HG03575 (cell line): ENCODE data around the gene POLE4.

Source experiments
- ATAC-seq: cut with Tn5 transposase; IDR thresholded peaks from one replicate; pipeline ENCODE4 v1.9.1; 2021; ENCODE audit not compliant: unreplicated experiment, insufficient number of reproducible peaks, low FRiP score; ENCODE audit errors: extremely low read depth

Gene POLE4

DNA sequence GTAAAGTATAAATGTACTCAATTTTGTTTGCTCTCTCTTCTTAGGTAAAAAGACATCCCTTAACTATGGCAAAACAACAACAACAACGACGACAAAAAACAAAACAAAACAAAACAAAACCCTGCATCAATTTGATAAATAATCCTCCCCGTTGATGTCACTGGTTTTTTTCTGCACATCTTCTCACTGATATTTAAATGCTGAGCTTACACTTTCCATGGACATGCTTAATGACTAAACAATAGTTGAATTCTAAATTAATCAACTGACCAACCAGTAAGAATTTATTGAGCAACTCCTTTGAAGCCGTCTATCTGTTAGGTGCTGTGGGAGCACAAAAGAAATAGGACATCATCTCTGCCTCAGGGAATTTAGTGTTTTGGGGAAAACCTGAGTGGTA lies 20.2 kb upstream of the POLE4 start:
- ATAC-seq: no peak

DNA sequence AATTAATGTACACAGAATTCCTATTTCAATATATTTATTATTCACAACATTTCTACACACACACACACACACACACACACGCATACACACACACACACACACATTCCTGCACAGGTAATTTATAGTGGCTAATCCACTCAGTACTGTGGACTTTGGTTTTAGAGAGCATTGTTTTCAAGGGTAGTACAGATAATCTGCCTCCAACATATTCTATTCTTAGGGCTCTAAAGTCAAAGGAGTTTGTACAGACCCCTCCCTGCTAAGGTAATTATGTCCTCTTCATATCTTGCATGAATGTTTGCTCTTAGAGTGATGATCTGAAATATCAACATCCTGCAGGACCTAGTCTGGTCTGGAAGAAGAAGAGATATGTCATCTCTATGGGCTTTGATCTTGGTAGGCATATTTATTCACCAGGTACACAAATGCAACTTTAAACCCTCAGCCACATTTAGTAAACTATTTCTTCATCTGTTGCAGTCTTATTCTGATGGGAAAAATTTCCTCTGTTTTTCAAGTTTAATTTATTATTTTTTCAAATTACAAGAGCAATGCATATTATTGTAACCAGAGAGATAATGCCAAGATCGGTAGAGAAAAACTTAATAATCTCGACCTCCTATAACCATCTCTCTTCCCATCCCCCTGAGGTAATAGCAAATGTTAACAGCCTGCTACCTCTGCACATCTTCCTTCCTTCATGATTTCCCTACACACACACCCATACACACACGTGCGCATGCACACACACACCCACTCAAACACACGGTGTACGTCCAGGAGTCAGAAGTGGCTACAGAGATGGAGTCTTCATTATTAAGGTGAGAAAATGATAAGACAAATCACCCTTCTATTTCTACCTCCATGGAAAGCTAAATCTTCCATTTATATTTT lies 18.3 kb upstream of the POLE4 start:
- no peak for ATAC-seq

DNA sequence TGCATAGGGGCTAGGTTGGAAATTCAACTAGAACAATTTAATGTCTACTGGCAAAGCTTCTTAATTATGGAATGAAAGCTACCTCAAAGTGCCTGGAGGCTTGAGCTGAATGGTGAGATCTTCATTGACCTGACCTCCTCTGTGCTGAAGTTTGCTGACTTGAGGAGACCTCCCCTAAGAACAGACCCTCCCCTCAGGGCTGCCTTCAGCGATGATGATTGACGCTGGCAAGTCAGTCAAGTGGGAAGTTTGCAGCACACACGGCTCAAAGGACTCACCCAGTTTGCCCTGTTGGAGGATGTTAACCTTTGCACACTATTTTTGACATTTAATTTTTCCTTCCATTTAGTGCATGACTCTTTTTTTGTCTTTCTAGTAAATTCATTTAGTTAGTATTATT lies 17.2 kb upstream of the POLE4 start:
- ATAC-seq: no peak

DNA sequence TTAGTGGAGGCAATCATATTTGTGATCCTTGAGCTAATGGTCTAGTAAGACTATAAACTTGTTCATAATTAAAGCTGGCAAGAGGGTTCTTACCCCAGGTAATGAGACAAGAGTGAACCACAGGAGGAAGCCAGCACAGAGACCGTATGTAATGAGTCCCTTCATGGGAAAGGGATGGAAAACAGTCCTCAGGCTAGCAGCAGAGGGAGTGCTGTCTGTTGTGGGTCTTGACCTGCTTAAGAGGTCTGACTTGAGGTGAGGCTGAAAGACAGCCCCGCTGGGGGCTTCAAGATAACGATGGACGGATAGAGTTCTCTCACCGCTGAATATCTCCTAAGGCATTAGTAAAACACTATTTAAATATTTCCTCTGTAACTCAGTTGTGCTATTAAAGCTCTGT lies 16.2 kb upstream of the POLE4 start:
- ATAC-seq: no peak

DNA sequence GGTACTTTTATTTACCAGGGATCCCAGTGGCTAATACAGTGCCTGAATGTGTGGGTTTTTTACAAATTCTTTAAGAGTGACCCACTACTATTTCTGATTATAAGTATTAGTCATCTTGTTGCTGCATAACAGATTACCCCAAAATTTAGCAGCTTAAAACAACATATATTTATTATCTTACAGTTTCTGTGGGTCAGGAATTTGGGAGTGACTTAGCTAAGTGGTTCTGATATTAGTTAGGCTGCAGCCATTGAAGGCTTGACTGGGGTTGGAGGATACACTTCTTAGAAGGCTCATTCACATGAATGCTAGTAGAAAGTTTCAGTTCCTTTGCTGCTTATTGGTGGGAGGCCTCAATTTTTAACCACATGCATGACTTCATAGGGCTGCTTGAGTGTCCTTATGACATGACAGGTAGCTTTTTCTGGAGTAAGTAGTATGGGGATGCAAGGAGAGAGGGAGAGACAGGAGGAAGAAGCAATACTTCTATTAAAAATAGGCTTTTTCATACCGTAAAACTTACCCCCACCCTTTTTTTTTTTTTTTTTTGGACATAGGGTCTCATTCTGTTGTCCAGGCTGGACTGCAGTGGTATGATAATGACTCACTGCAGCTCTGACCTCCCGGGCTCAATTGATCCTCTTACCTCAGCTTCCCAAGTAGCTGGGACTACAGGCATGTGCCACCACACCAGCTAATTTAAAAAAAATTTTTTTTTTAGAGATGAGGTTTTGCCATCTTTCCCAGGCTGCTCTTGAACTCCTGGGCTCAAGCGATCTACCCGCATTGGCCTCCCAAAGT lies 13.3 kb upstream of the POLE4 start:
- ATAC-seq: peak; percentile 95

DNA sequence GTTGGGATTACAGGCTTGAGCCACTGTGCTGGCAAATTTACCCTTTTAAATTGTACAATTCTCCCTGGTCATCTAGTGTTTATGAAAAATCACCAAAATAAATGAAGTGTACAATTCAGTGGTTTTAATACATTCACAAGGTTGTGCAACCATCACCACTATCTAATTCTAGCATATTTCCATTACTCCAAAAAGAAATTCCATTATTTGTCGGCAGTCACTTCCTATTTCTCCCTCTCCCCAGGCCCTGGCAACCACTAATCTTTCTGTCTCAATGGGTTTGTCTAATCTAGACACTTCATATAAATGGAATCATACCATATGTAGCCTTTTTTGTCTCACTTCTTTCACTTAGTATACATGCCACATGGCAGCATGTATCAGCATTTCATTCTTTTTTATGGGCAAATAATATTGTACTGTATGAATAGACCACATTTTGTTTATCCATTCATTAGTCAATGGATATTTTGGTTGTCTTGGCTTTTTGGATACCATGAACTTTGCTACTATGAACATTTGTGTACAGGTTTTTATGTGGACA lies 12.6 kb upstream of the POLE4 start:
- ATAC-seq: no peak

DNA sequence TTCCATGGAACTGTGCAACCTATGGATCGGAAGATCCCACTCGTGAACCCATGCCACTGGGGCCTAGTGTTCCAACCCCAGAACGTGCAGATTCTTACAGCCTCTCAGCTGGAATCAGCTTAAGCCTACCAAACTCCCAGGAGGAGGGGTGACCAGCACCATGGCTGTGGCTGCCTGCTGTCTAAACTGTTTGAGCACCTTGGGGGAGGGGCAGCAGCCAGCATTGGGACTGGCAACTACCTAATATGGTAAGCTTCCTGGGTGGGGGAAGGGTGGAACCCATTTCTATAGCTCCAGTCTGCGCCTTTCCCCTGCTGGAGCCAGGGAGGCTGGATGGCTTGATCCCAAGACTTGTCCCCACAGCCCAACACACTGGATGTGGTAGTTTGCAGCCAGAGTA lies 10.7 kb upstream of the POLE4 start:
- no peak for ATAC-seq

DNA sequence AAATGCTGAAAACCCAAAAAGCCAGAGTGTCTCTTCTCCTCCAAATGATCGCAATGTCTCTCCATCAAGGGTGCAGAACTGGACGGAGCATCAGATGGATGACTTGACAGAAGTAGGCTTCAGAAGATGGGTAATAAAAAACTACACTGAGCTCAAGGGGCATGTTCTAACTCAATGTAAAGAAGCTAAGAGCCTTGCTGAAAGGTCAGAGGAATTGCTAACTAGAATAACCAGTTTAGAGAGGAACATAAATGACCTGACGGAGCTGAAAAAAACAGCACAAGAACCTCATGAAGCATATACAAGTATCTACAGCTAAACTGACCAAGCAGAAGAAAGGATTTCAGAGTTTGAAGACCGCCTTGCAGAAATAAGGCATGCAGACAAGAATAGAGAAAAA lies 9.7 kb upstream of the POLE4 start:
- ATAC-seq: no peak

DNA sequence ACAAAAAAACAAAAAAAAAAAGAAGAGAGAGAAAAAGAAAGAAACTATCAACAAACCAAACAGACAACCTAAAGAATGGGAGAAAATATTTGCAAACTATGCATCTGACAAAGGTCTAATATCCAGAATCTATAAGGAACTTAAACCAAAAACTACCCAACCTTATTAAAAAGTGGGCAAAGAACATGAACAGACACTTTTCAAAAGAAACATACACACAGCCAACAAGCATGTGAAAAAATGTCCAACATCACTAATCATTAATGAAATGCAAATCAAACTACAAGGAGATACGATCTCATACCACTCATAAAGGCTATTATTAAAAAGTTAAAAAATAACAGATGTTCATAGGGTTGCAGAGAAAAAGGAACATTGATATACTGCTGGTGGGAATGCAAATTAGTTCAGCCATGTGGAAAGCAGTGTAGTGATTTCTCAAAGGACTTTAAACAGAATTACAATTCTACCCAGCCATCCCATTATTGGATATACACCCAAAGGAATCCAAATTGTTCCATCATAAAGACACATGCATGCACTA lies 7.2 kb upstream of the POLE4 start:
- ATAC-seq: no peak

DNA sequence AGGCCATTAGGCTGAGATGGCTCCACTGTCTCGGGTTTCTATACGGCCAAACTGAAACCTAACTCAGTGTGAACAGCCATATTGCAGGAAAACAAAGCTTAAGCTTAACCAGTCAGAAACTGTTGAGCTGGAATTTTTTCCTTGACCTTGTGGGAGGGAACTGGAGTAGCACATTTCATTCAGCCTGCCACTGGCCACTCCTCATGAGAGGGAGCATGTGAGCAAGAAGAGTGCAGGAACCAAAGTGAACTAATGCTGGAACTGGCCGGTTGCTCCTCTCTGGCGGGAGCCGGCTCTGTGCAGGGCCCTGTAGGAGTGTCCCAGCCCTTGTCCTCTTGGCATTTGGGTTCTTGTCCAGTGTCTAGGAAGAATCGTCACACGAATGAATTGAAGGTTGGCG lies 5.9 kb upstream of the POLE4 start:
- no peak for ATAC-seq

DNA sequence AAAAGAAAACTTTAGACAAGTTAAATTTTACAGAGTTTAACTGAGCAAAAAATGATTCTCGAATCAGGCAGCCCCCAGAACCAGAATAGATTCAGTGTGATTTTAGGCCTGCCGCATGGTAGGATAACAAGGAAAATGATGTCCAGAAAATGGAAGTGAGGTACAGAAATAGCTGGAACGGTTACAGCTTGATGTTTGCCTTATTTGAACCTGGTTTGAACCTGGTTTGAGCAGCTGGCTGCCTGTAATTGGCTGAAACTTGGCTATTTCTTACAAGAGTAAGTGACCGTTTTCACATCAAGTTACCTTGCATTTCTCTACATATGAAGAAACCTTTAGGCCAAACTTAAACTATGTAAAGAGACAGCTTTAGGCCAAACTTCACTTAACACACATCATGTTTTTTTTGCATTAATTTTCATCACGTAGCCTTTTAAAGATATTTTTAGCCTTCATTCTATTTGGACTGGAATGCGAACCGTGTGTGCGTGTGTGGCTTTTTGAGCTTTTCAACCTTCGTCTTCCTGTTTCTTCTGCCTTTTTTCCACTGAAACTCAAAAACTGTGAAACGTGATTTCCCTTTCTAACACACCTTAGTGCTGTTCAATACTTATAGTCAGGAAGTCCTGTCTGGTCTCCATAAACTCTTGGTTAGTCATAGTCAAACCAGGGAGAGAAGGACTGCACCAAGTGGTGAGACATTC lies 4.5 kb upstream of the POLE4 start:
- ATAC-seq: no peak

DNA sequence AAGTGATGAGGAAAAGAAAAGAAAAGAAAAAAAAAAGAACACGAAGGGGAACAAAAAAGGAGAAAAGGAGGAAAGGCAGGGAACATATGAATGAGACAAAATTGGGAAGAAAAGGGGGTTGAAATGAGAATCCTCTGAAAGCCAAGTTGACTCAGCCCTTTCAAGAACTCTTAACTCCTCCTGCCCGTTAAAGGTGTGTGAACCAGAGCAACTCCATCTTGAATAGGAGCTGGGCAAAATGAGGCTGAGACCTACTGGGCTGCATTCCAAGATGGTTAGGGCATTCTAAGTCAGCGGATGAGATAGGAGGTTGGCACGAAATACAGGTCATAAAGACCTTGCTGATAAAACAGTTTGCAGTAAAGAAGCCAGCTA lies 4.0 kb upstream of the POLE4 start:
- ATAC-seq: no peak

DNA sequence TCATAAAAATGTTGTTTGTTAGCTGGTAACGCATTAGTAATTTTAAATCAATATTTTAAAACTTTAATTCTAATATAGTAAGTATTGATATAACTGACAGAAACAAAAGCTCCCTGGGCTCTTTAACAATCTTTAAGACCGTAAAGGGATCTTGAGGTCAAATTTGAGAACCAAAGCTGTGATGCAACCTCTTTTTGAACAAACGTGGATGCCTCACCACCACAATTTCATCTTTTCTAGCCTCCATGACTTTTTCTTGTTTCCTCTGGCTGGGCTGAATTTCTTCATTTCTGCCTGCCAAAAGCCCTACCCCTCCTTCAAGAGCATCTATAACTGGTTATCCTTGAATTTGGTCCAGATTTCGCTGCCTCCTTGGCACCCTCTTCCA lies 563 bp upstream of the POLE4 start:
- no peak for ATAC-seq

DNA sequence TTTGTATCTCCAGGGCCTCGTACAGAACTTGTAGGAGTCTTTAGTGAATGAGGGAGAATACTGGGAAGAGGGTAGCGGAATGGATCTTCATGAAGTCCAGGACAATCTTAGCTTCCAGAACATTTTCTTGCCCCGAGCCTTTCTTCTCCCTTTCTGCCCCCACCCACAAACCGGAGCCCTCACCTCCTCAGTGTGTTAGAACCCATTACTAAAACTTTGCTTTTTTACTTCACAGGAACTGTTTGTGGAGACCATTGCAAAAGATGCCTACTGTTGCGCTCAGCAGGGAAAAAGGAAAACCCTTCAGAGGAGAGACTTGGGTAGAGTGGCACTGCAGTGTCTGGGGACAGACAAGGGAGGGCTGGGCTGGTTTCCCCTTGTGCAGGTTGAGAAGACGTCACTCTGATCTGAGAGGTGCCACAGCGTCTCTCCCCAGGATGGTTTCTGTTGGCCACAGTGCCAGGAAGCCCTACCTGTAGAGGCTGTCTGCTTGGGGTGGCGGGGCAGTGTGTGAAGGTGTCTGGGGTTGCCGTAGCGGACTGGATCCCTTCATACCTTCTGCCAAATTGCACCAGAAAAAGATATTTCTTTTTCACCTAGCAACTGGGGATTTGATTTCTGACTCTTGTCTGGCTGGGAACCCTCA lies 786 bp downstream of the POLE4 start:
- ATAC-seq: no peak

DNA sequence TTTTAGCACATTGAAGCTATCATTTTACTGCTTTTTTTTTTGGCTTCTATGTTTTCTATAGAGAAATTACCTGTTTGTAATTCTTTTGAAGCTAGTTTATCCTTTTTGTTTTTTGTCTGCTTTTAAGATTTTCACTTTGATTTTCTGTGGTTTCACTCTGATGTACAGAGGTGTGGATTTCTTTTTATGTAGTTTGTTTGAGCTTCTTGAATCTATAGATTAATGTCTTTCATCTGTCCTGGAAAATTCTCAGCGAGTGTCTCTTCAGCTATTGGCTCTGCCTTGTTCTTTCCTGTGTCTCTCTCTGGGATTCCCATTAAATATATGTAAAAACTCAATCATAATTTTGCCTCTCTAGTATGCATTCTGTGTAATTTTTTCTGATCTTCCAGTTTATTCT lies 8.4 kb downstream of the POLE4 start:
- no peak for ATAC-seq

DNA sequence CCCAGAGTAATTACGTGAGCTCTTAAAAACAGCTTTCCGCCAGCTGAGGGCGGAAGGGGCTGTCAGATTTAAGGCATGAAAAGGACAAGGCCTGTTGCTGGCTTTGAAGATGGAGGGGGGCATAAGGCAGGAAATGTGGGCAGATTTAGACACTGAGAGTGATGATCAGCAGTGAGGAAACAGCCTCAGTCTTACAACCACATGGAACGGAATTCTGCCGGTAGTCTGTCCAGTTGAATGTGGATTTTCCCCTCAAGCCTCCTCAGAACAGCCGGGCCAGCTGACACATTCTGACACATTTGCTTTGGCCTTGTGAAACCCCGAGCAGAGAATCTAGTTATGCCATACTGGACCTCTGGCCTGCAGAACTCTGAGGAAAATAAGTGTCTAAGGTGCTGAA lies 16.6 kb downstream of the POLE4 start:
- ATAC-seq: no peak

DNA sequence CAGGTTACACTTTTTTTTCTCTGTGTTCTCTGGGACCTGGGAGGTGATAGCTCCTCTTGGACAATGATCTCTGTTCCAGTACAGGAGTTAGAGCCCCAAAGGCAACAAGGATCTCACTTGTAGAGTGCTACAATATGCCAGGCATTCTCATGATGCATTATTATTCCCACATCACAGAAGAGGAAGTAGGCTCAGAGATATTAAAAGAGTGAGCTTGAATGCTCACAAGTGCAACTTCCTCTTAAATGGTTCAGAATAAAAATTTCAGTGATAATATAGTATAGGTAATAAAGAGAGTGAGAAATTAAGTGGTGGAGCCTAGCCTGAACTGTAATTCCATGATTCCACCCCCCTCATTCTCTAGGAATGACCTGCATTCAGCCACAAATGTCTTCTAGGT lies 21.4 kb downstream of the POLE4 start:
- no peak for ATAC-seq

DNA sequence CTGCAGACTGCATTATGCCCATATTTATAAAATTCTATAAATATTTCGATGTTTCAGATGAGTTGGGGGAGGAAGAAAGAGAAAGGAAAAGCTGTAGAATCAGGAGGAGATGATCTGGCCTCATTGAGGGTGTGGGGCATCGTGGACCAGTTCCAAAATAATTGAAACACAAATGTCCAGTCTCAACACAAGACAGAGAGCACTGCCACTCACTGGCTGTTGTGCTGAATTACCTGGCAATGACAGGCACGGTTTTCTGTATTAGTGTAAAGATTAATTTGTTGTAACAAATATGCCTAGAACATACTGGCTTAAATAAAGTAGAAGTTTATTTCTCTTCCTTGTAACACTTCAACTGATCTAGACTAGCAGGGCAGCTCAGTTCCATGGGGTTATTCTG lies 24.1 kb downstream of the POLE4 start:
- no peak for ATAC-seq
